G401 (cell line): Measurements from ENCODE around the gene E2F3. TPM values are rescaled to one million over a fixed set of nuclear protein-coding genes. Genes with fewer than 3 reads are reported as not detected.

Experiments used
- DNase-seq: peaks from one replicate; pipeline ENCODE4 v3.0.0-alpha.2; 2015; ENCODE audit warnings: low spot score
- in situ Hi-C: cut with HindIII; loops from 2 replicates; pipeline ENCODE4 v1.10.0; 2016; ENCODE audit warnings: low sequenced_read_pairs, mixed read lengths
- total RNA-seq: library from RNA; depleted of rRNA; stranded (reverse); fragments of >200 nt; shearing (Covaris generic); gene quantifications from 2 replicates; pipeline ENCODE4 v1.2.3, GENCODE V29; 2014; rRNA removed

The E2F3 gene
- total RNA-seq, 1 experiment from 2014 or later, result 12.5 TPM

DNA sequence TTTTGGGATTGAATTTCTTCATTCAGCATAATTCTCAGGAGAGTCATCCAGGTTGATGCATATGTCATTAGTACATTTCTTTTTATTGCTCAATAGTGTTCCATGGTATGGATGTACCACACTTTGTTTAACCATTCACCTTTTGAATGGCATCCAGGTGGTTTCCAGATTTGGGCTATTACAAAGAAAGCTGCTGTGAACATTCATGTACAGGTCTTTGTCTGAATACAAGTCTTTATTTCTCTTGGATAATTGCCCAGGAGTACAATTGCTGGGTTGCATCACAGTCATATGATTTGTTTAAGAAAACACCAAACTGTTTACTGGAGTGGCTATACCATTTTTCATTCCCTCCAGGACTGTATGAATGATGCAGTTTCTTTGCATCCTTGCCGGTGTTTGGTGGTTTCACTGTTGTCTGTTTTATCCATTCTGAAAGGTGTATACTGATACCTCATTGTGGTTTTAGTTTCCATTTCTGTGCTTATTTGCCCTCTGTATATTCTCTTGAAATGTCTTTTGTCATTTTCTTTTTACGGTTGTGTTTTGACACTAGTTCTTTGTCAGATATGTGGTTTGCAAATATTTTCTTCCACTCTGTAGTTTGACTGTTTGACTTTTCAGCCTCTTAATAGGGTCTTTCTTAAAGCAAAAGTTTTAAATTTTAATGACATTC lies 141.4 kb downstream of the E2F3 start:
- no peak for DNase-seq
- in situ Hi-C loops, result loop anchor here (25.0 kb wide), 1 partner anchor 131 kb away; the partner anchor contains the start of gene E2F3

Other genes starting within 250 kb of the E2F3 start
- 1.2 and 1.9 TPM in 2 replicates for gene MBOAT1, start 189.4 kb upstream of the E2F3 start, total RNA-seq
- gene CDKAL1, start 132.6 kb downstream of the E2F3 start, total RNA-seq, result 25.7 and 25.8 TPM in 2 replicates